Measurements from ENCODE around the gene SMARCA5.

SMARCA5 gene

GRCh38 chr4:143531788-143532491 is 18.4 kb downstream of the SMARCA5 start:
- no peak overlapping the region for H3K4me3 ChIP-seq (ENCODE audit: low read depth, low read length)
- H3K4me1 ChIP-seq (ENCODE audit: control insufficient read depth, insufficient read depth, low read length): no peaks in the 10 kb centered on the region
- no peak for TF ChIP-seq ZNF274 (IDR thresholded peaks at IDR 0.05; ENCODE audit: low read length)
- no peak for TF ChIP-seq ZNF274 (tag by site-specific recombination; IDR thresholded peaks at IDR 0.05; ENCODE audit: borderline replicate concordance)
- no peak for TF ChIP-seq ZNF138 (tag by site-specific recombination; IDR thresholded peaks at IDR 0.05; ENCODE audit: borderline replicate concordance)
- no peak for TF ChIP-seq ZNF398 (tag by site-specific recombination; IDR thresholded peaks at IDR 0.05)
- TF ChIP-seq ZNF350 (tag by site-specific recombination; IDR thresholded peaks at IDR 0.05): no peak
- TF ChIP-seq ZNF114 (tag by site-specific recombination; IDR thresholded peaks at IDR 0.05): no peak
- no peak for TF ChIP-seq KLF9 (tag by site-specific recombination; IDR thresholded peaks at IDR 0.05; ENCODE audit: low read depth)
- TF ChIP-seq KLF16 (tag by site-specific recombination; IDR thresholded peaks at IDR 0.05): no peak
- no peak for TF ChIP-seq YY1 (tag by site-specific recombination; IDR thresholded peaks at IDR 0.05)
- no peak for TF ChIP-seq ZNF23 (tag by site-specific recombination; IDR thresholded peaks at IDR 0.05; ENCODE audit: borderline replicate concordance)
- TF ChIP-seq ZNF664 (tag by site-specific recombination; IDR thresholded peaks at IDR 0.05): no peak
- no peak for TF ChIP-seq PRDM6 (tag by site-specific recombination; IDR thresholded peaks at IDR 0.05)
- TF ChIP-seq ZNF645 (tag by site-specific recombination; IDR thresholded peaks at IDR 0.05): no peak
- TF ChIP-seq BCL6B (tag by site-specific recombination; IDR thresholded peaks at IDR 0.05): no peak
- no peak for TF ChIP-seq MYNN (tag by site-specific recombination; IDR thresholded peaks at IDR 0.05; ENCODE audit: borderline replicate concordance)
- no peak for TF ChIP-seq HOXA7 (CRISPR knock-in tag; IDR thresholded peaks at IDR 0.05; ENCODE audit: borderline replicate concordance)
- TF ChIP-seq ZNF677 (tag by site-specific recombination; IDR thresholded peaks at IDR 0.05): no peak
- TF ChIP-seq ZNF473 (tag by site-specific recombination; IDR thresholded peaks at IDR 0.05): no peak
- TF ChIP-seq ZNF362 (tag by site-specific recombination; IDR thresholded peaks at IDR 0.05): no peak
- TF ChIP-seq ZNF596 (tag by site-specific recombination; IDR thresholded peaks at IDR 0.05): no peak
- TF ChIP-seq ZNF112 (tag by site-specific recombination; IDR thresholded peaks at IDR 0.05): no peak
- CTCF ChIA-PET: interaction anchor here (0.8 to 2.2 kb wide), 6 partner anchors 12 to 53 kb away, joined by 3 to 8 read pairs (median 4); no protein-coding TSS in a partner anchor
- POLR2A ChIA-PET: no interaction called here
- no peak overlapping the region for H3K27ac ChIP-seq (ENCODE audit: extremely low read depth, low read depth, low read length)
- H3K9me3 ChIP-seq (ENCODE audit: control insufficient read depth, insufficient read depth, low read depth, low read length): no peaks in the 10 kb centered on the region
- peaks cover 58 to 98% of the 10 kb centered on the region in 2 experiments for H3K36me3 ChIP-seq (ENCODE audit: control insufficient read depth in 2 of 2, insufficient read depth in 1 of 2, low read length in 2 of 2)
